ENCODE data around the gene EHMT1. TPM values are rescaled to one million over a fixed set of nuclear protein-coding genes. Genes with fewer than 3 reads are reported as not detected.

Gene EHMT1
- total and polyA plus RNA-seq, 2 of the 8 experiments (the other 6 are each of a cell fraction or from before 2014, with no cell fraction given), result 95.7 to 163 TPM

DNA sequence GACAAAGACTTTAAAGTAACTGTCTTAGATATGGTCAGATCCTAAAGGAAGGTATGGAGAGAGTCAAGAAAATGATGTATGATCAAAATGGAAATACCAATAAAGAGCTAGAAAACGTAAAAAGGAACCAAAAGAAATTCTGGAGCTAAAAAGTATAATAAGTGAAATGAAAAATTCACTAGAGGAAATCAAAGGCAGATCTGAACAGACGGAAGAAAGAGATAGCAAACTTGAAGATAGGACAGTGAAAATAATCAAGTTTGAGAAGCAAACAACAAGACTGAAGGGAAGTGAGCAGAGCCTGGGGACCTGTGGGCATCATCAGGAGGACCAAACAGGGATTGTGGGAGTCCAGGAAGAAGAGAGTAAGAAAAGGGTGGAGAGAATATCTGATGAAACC is 115.4 kb downstream of the EHMT1 start:
- H2BK5ac ChIP-seq (ENCODE audit: low read depth, low read length), result no peak overlapping the region
- H3K18ac ChIP-seq (ENCODE audit: extremely low read depth, low read length), result no peak overlapping the region
- H3K23ac ChIP-seq (ENCODE audit: insufficient read length), result no peak overlapping the region
- H3K9me3 ChIP-seq (ENCODE audit: insufficient read depth in 2 of 2, low read depth in 1 of 2, low read length in 1 of 2), result no peaks in the 10 kb centered on the region
- no peak overlapping the region for H2BK12ac ChIP-seq (ENCODE audit: low read depth, low read length)
- H2AK5ac ChIP-seq (ENCODE audit: low read depth, low read length), result no peak overlapping the region
- peaks cover 8% of the 10 kb centered on the region; the same call in 1 of the 2 replicates for H3K79me1 ChIP-seq (ENCODE audit: low read depth, low read length)
- H3K4me3 ChIP-seq (ENCODE audit: extremely low read depth in 1 of 4, insufficient read depth in 2 of 4, low read depth in 3 of 4, low read length in 4 of 4), result no peak overlapping the region
- CTCF ChIA-PET (ENCODE audit: partially characterized antibody), result interaction anchor here (1.6 kb wide), 1 partner anchor 16 kb away, joined by 5 read pairs; no protein-coding TSS in a partner anchor
- H3K79me2 ChIP-seq (ENCODE audit: control insufficient read depth in 1 of 2, insufficient read depth in 2 of 2, low read length in 2 of 2), result peaks cover 0 to 35% of the 10 kb centered on the region in 2 experiments; a peak in 3 of 4 replicates
- H2BK120ac ChIP-seq (replicated peaks; ENCODE audit: low read depth, low read length), result no peak overlapping the region
- H3K27ac ChIP-seq (ENCODE audit: low read depth, low read length), result no peak overlapping the region
- peaks cover 2 to 10% of the 10 kb centered on the region in 2 experiments for H4K20me1 ChIP-seq (replicated peaks in 1 of 2; ENCODE audit: control insufficient read depth in 1 of 2, insufficient read depth in 2 of 2, low read length in 2 of 2)
- H3K4ac ChIP-seq (replicated peaks; ENCODE audit: insufficient read length, low read depth, low read length), result no peak overlapping the region
- H3K14ac ChIP-seq (ENCODE audit: insufficient read length), result no peak overlapping the region
- H2BK20ac ChIP-seq (ENCODE audit: low read length), result no peak overlapping the region
- POLR2A ChIA-PET (ENCODE audit: partially characterized antibody), result no interaction called here
- DNase-seq (ENCODE audit: low read depth in 1 of 2, low spot score in 2 of 2) (no peak), FAIRE-seq (no peak)
- H3K23me2 ChIP-seq (ENCODE audit: low read depth, low read length), result no peaks in the 10 kb centered on the region
- no peak overlapping the region for H3K56ac ChIP-seq (replicated peaks; ENCODE audit: insufficient read length, low read depth, low read length)
- no peak overlapping the region for H3K9ac ChIP-seq (replicated peaks in 1 of 4; ENCODE audit: extremely low read depth in 1 of 4, low read depth in 3 of 4, low read length in 3 of 4)
- H4K8ac ChIP-seq (ENCODE audit: extremely low read depth, insufficient read depth, low read length), result no peak overlapping the region
- no peak overlapping the region for H3K4me2 ChIP-seq (ENCODE audit: insufficient read depth in 1 of 2, low read depth in 2 of 2, low read length in 2 of 2)
- H3K27me3 ChIP-seq (replicated peaks in 1 of 4; ENCODE audit: control insufficient read depth in 3 of 4, extremely low read depth in 1 of 4, insufficient read depth in 3 of 4, low read length in 3 of 4), result no peaks in the 10 kb centered on the region
- H2BK15ac ChIP-seq (ENCODE audit: low read length), result no peak overlapping the region
- no peak overlapping the region for H2AFZ ChIP-seq (ENCODE audit: low read length)
- H4K5ac ChIP-seq (ENCODE audit: insufficient read length, low read depth, low read length), result no peak overlapping the region
- WGBS, 2 experiments (ENCODE audit: extremely low coverage in 1 of 2, insufficient coverage in 1 of 2, insufficient read length in 1 of 2, insufficient replicate concordance in 2 of 2, low coverage in 1 of 2, low lambda C conversion rate in 2 of 2, missing lambda C conversion rate in 1 of 2), result 35% methylated on average over 2 of the region's 2 CpGs; no CpG with 5 or more reads in 1 of the 2 experiments
- H3K4me1 ChIP-seq (replicated peaks in 1 of 4; ENCODE audit: control insufficient read depth in 3 of 4, insufficient read depth in 4 of 4, low read length in 3 of 4), result no peaks in the 10 kb centered on the region; a peak in 2 of 7 replicates
- H4K91ac ChIP-seq (replicated peaks; ENCODE audit: insufficient read length, low read length), result no peak overlapping the region
- H3K36me3 ChIP-seq (ENCODE audit: control insufficient read depth in 2 of 4, insufficient read depth in 4 of 4, low read length in 3 of 4), result peaks cover 4 to 24% (median 8%) of the 10 kb centered on the region in 4 experiments; a peak in 6 of 8 replicates
- TF ChIP-seq CBX5 (IDR thresholded peaks at IDR 0.05; ENCODE audit: low read depth, low read length) (no peak), ZNF274 (IDR thresholded peaks at IDR 0.05; ENCODE audit: borderline replicate concordance, extremely low read depth, low read length) (no peak), NRF1 (IDR thresholded peaks at IDR 0.05; ENCODE audit: low read depth, low read length) (no peak), HDAC2 (IDR thresholded peaks at IDR 0.05; ENCODE audit: borderline replicate concordance in 1 of 2, low read depth in 2 of 2, low read length in 2 of 2) (no peak), RBBP5 (IDR thresholded peaks at IDR 0.05; ENCODE audit: borderline replicate concordance, low read depth, low read length) (no peak), RFX5 (IDR thresholded peaks at IDR 0.05; ENCODE audit: borderline replicate concordance, low read depth, low read length) (no peak), NANOG (IDR thresholded peaks at IDR 0.05; ENCODE audit: insufficient read depth, low read depth, low read length, poor library complexity, severe bottlenecking) (no peak), USF2 (IDR thresholded peaks at IDR 0.05; ENCODE audit: low read length) (no peak), CEBPB (IDR thresholded peaks at IDR 0.05; ENCODE audit: low read depth, low read length) (no peak), YY1 (IDR thresholded peaks at IDR 0.05; ENCODE audit: low read depth, low read length) (no peak), BCL11A (IDR thresholded peaks at IDR 0.05; ENCODE audit: low read depth in 2 of 2, low read length in 2 of 2) (no peak), MAFK (IDR thresholded peaks at IDR 0.05; ENCODE audit: low read depth, low read length) (no peak), EGR1 (IDR thresholded peaks at IDR 0.05; ENCODE audit: borderline replicate concordance, low read depth, low read length) (no peak)

All from H1 (cell line).